HEK293 (cell line): ENCODE data around the gene HCN4.

ENCODE experiments used
- YY1 ChIP-seq: fragments of 450-650 bp; formaldehyde crosslinking; IDR thresholded peaks from 2 replicates; pipeline ENCODE4 v1.5.1; 2018; ENCODE audit warnings: missing biosample characterization, missing genetic modification characterization
- TF ChIP-seq, protein P1 (sequence below): fragments of 450-650 bp; formaldehyde crosslinking; IDR thresholded peaks from 2 replicates; pipeline ENCODE4 v1.5.1; 2016; ENCODE audit warnings: missing biosample characterization, missing genetic modification characterization

DNA sequence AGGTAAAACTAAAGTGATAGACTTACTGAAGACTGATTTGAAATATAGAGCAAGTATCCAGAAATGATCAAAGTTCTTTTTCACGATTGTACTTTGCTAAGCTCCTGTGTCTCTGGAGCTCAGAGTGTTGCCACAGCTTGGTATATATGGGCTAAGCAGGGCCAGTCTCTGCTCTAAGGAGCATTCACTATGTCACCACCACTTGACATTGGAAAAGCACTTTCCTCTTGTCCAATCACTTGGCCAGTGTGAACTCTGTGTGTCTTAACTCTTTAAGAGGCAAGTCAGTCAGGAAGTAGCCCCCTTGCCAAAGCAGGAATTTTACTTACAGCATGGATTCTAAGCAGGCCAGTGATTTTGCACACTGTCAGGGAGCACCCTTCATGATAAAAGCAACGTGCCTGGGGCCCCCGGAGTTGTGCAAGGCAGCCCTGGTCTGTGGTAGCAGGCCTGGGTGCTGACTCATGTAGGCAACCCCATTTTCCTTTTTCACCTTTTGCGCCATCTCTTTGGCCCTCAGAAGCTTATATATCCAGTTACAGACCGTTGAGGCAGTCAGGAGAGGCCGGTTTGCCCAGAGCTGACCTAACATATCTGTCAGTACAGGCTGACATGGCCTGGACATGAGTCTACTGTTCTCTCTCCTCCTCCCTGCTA, 73.0 kb downstream of the HCN4 start:
- TF ChIP-seq, protein P1, sequence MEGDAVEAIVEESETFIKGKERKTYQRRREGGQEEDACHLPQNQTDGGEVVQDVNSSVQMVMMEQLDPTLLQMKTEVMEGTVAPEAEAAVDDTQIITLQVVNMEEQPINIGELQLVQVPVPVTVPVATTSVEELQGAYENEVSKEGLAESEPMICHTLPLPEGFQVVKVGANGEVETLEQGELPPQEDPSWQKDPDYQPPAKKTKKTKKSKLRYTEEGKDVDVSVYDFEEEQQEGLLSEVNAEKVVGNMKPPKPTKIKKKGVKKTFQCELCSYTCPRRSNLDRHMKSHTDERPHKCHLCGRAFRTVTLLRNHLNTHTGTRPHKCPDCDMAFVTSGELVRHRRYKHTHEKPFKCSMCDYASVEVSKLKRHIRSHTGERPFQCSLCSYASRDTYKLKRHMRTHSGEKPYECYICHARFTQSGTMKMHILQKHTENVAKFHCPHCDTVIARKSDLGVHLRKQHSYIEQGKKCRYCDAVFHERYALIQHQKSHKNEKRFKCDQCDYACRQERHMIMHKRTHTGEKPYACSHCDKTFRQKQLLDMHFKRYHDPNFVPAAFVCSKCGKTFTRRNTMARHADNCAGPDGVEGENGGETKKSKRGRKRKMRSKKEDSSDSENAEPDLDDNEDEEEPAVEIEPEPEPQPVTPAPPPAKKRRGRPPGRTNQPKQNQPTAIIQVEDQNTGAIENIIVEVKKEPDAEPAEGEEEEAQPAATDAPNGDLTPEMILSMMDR (tag by site-specific recombination), result no peak
- TF ChIP-seq YY1 (tag by site-specific recombination), result no peak
